NT2/D1 (cell line): ENCODE measurements around the gene RHOBTB3.
"Not testable (repeated sequence)": the region's sequence is repeated elsewhere in the genome, so short reads cannot be mapped to it uniquely, and the experiment has no call there.

ENCODE experiments used
- SUZ12 ChIP-seq: IDR thresholded peaks from 2 replicates; pipeline ENCODE4 v1.6.1; 2011; ENCODE audit not compliant: insufficient read length, insufficient read depth; ENCODE audit errors: extremely low read depth
- YY1 ChIP-seq: IDR thresholded peaks from 2 replicates; pipeline ENCODE4 v1.6.1; 2011; ENCODE audit not compliant: insufficient read length, insufficient read depth
- ZNF274 ChIP-seq: IDR thresholded peaks from 2 replicates; pipeline ENCODE4 v1.6.1; 2011; ENCODE audit warnings: mild to moderate bottlenecking, low read depth, low read length

DNA sequence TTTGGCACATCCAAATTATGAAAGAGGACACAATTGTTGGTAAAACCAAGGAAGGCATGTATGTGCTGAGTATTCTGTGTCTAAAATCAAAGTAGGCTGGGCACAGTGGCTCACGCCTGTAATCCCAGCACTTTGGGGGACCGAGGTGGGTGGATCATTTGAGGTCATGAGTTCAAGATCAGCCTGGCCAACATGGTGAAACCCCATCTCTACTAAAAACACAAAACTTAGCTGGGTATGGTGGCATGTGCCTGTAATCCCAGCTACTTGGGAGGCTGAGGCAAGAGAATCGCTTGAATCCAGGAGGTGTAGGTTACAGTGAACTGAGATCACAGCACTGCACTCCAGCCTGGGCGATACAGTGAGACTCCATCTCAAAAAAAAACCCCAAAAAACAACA is 105.8 kb downstream of the RHOBTB3 start:
- not testable (repeated sequence) for TF ChIP-seq YY1, SUZ12, ZNF274
